Measurements from ENCODE around the gene SGCA.

SGCA gene

DNA sequence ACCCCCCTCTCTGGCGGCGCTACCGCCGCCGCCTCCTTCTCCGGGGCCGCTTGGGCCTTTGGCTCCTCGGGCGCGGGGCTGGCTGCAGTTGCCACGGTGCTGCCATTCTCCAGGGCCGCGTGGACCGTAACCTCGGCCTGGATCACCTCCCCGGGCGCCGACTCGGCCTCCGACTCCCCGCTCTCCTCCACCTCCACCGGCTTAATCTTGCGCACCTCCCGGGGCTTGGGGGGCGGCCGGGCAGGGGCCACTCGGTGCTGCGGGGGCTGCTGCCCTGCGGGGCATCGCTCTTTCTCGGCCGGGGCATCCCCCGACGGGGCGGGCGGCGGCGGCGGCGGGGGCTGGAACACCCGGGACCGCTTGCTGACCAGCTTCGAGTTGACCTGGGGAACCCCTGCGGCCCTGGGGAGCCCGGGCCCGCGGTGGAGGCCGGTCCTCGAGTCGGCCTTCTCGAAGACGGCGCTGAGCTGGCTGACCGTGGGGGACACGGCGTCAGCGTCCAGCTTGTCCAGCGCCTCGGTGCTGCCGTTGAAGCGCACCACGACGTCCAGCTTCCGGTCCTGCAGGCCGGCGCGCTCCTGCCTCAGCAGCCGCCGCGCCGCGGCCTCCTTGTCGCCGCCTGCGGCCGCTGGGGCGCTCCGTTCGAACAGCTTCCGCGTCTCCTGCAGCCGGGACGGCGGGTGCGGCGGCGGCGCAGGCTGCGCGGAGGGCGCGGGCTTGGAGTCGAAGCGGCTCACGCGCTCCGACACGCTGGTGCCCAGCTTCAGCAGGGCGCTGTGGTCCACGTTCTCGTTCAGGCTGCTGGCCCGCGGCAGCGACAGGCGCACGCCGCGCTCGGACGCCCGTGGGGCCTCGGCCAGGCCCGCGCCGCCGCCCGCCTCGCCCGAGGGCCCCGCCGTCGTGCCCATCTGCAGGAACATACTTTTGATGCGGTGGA is 16.1 kb upstream of the SGCA start:
- TF ChIP-seq TCF12 (IDR thresholded peaks at IDR 0.05; ENCODE audit: low read depth) (0 out of 2 replicates have a peak, but pooled peaks have one; percentile 23), CEBPB (IDR thresholded peaks at IDR 0.05) (no peak), NFIC (IDR thresholded peaks at IDR 0.05) (no peak), MAX (IDR thresholded peaks at IDR 0.05) (peak; percentile 75), FOXM1 (IDR thresholded peaks at IDR 0.05; ENCODE audit: borderline replicate concordance, low read depth) (no peak), TAF1 (IDR thresholded peaks at IDR 0.05; ENCODE audit: low read depth) (peak; percentile 27; the same call in 1 of the 2 replicates)

GRCh38 chr17:50150354-50151040 is 15.3 kb upstream of the SGCA start, which contains the start of gene PPP1R9B:
PPP1R9B (minus strand) TSS chr17:50150677; CDS start chr17:50150513, 164 bp downstream.
- TF ChIP-seq ZBTB7A (IDR thresholded peaks at IDR 0.05; ENCODE audit: low read depth): peak; percentile 71
- no peak for TF ChIP-seq TCF12 (IDR thresholded peaks at IDR 0.05; ENCODE audit: low read depth)

GRCh38 chr17:50151041-50151936 is 14.5 kb upstream of the SGCA start:
- peak; percentile 69; the same call in 1 of the 2 replicates for TF ChIP-seq TAF1 (IDR thresholded peaks at IDR 0.05; ENCODE audit: low read depth)
- TF ChIP-seq TCF12 (IDR thresholded peaks at IDR 0.05; ENCODE audit: low read depth): 0 out of 2 replicates have a peak, but pooled peaks have one; percentile 1
- TF ChIP-seq ZBTB7A (IDR thresholded peaks at IDR 0.05; ENCODE audit: low read depth): no peak
- no peak for TF ChIP-seq YY1 (IDR thresholded peaks at IDR 0.05; ENCODE audit: low read depth)
- TF ChIP-seq MAX (IDR thresholded peaks at IDR 0.05): no peak; the same call in 1 of the 2 replicates
- TF ChIP-seq NFIC (IDR thresholded peaks at IDR 0.05): no peak
- no peak for TF ChIP-seq CREB1 (IDR thresholded peaks at IDR 0.05; ENCODE audit: low read depth)
- no peak for TF ChIP-seq RAD21 (IDR thresholded peaks at IDR 0.05; ENCODE audit: low read depth)
- no peak for TF ChIP-seq CEBPB (IDR thresholded peaks at IDR 0.05)
- no peak for TF ChIP-seq REST (IDR thresholded peaks at IDR 0.05; ENCODE audit: low read depth)
- TF ChIP-seq USF1 (IDR thresholded peaks at IDR 0.05): no peak
- no peak for TF ChIP-seq EP300 (IDR thresholded peaks at IDR 0.05; ENCODE audit: borderline replicate concordance)
- TF ChIP-seq EGR1 (IDR thresholded peaks at IDR 0.05): no peak
- 0 out of 2 replicates have a peak, but pooled peaks have one; percentile 12 for TF ChIP-seq TEAD4 (IDR thresholded peaks at IDR 0.05)
- no peak for TF ChIP-seq FOXM1 (IDR thresholded peaks at IDR 0.05; ENCODE audit: borderline replicate concordance, low read depth)

DNA sequence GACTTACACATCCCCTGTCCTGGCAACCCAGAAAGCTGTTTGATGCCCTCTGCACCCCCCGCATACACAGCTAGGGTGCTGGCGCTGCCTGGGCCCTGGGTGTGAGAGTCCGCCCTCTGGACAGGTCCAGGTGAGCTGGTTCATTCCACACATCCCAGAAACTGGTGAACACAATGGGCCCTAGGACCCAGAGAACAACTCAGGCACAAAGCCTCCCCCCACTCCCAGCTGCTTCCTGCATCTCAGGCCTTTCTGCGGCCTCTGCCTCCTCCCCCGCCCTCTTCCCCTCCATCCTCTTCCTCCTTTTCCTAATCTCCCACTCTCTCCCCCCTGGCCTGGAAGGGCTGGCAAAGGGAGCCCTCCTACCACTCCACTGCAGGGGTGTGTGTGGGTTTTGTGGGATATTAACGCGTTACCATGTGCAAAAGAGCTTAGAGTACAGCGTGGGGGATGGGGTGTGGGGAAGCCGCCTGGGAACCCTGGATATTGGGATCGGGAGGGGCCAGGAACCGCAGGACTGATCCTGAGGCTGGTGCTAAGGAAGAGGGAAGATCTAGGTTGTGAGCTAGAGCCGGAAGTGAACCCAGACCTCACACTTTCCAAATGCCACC is 13.8 kb upstream of the SGCA start:
- peak; percentile 56 for TF ChIP-seq TAF1 (IDR thresholded peaks at IDR 0.05; ENCODE audit: low read depth)
- no peak for TF ChIP-seq YY1 (IDR thresholded peaks at IDR 0.05; ENCODE audit: low read depth)
- no peak for TF ChIP-seq NFIC (IDR thresholded peaks at IDR 0.05)
- TF ChIP-seq ZBTB7A (IDR thresholded peaks at IDR 0.05; ENCODE audit: low read depth): peak; percentile 74; the same call in 1 of the 2 replicates
- TF ChIP-seq MAX (IDR thresholded peaks at IDR 0.05): peak; percentile 47
- 0 out of 2 replicates have a peak, but pooled peaks have one; percentile 51 for TF ChIP-seq TCF12 (IDR thresholded peaks at IDR 0.05; ENCODE audit: low read depth)
- TF ChIP-seq REST (IDR thresholded peaks at IDR 0.05; ENCODE audit: low read depth): no peak
- TF ChIP-seq EP300 (IDR thresholded peaks at IDR 0.05; ENCODE audit: borderline replicate concordance): peak; percentile 54; the same call in 1 of the 2 replicates
- no peak for TF ChIP-seq RAD21 (IDR thresholded peaks at IDR 0.05; ENCODE audit: low read depth)
